Measurements from ENCODE around the gene PPP2R1B.

Gene PPP2R1B

DNA sequence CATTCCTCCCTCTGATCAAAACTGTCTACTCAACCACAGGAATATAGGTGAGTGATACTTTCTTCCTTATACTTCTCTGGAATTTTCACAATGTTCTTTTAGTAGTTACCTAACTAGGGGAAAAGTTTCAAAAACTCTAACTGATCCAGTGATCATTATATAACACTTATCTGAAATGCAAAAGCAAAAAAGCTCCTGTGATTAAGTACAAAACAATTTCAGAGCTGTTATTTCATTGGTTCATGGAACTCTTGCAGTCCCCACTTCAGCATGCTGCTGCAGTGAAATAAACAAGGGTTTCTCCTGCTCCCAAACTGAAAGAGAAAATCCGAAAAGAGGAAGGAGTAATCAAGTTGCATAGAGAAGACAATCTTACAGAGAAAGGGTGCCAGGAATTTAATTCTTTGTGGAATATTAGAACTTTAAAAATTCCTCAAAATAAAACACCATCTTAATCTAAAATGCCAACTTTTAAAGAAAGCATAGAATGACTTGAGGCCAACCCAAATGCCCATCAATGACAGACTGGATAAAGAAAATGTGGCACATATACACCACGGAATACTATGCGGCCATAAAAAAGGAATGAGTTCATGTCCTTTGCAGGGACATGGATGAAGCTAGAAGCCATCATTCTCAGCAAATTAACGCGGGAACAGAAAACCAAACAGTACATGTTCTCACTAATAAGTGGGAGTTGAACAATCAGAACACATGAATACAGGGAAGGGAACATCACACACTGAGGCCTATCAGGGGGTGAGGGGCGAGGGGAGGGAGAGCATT, 20.3 kb downstream of the PPP2R1B start:
- no peak for DNase-seq

DNA sequence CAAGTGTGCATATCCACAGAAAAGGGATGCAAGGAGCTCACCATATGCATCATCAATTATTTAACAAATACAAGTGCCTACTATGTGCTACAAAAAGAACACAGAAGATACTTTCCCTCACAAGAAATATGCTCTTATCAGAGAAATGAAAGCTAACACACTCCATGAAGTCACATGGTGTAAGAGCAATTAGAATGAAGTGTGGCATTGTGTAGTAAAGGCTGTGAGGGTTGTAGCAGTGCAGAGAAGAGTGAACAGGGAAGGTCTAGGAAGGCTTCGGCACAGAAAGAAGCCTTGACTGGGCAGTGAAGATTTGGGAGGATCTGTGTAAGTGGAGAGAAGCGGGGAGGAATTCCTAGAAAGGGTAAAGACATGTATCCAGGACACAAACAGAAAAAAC, 22.5 kb downstream of the PPP2R1B start:
- DNase-seq: no peak

DNA sequence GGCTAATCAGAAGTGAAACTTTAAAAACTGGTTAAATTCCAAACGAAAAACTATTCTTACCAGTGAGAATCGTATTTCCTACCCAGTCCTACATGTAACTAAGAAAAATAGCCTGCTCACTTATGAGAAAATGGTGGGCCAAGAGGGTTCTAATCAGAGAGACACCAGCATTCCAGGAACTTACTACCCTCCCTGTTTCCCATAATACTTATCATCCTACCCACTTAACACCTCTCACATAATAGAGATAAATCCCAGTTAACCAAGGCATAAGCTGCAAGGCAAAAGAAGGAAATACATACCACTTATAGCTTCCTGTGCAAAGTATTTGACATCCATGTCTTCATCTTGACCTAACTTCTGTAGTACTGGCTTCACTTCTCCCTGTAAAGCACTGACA, 24.4 kb downstream of the PPP2R1B start:
- DNase-seq: no peak

DNA sequence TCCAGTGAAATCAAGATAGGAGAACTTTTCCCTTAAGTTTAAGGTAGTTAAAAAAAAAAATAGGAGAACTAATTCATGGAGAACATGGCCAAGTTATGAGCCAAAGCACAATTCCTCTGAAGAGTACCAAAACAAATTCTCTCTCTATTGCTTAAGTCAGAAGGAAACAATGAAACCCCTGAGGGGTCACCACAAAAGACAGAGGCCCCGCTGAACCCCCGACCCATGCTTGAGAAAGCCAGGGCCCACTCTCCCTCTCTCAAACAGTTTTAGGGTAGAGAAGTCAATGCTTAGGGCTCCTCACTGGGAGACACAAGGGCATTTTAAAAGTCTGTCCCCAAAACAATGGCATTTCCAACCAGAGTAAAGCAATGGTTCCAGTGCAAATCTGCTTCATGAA, 26.9 kb downstream of the PPP2R1B start:
- DNase-seq: no peak

DNA sequence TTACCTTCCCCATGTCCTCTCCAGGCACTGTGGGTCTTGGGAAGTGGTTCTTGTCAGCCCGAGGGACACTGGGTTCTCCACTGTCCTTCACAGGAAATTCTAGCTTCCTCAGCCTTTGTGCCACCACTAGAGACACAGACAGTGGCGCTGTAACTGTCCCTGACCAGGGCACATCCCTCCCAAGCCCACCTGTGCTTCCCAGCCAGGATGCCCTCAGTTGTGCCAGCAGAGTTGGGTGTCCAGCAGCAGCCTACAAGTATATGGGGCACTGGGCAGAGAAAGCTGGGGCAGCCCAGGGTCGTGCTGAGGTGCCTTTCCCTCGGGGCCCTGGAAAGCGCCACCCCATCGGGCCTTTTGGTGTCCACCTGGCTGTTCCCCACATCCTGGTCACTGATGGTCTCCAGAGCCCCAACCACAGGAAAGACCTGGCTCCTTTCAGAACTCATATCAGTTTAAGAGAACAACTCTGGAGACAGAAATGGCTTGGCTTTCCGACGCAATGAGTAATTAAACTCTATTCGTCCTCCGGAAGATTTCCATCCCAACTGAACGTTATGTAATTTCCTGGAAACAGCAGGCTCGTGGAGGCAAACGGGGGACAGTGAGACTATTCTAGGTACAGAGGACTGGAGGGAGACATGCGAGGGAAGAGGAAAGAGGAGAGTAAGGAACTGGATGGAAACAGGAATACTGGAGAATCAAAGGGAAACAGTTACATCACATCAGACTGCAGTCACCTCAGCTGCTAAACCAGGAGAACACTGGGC, 28.6 kb downstream of the PPP2R1B start:
- DNase-seq: no peak

DNA sequence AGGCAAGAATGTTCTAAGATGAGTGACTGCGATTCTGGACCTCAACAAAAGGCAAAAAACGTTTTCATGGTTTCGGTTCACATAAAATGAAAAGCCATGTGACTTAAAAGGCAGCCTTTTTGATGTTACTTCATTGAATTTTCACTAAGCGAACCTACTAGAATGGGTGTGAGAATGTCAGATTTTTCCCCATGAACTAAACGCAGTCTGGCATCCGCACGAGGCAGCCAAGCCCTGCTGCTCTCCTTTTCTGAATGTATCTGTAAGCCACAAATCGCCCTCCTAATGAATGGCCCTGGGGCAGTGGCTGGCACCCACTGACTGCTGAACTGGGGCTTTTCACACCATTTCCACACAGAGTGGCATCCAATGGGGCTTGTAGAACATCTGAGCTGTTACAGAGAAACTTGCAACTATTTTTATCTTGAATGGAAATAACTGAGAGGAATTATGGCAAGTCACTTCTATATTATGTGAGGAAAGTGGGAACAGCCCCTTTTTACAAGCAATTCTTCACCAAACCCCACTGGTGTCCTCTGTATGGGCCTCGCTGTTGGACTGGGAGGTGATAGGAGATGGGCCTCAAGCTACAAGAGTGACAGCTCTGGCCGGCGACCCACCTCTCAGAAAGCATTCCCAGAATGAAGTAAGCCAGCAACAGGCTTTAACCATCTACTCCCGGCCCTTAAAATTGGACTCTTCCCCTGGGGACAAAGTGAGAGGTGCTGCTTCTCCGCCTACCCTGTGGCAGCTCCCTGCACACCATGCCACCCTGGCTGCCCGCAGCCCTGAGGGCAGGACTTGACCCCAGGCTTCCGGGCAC, 29.4 kb downstream of the PPP2R1B start:
- no peak for DNase-seq

DNA sequence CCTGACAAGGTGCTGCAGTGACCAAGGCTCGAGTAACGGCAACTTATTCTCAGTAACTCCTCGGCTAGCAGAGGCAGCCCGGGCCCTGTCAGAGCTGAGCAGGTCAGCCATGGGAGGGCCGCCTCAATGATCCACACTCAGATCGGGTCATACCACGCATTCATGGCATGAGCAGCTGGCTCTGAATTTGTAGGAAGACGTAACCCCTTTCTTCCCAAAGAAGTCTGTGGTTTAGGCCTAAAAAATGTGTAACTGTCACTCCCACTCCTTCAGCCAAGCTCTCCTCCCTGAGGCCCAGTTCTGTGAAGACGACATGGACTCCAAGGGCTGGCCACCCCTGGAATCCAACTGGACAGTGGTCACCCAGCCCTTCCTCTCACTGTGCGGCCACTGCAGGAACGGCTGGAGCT, 30.0 kb downstream of the PPP2R1B start:
- no peak for DNase-seq

DNA sequence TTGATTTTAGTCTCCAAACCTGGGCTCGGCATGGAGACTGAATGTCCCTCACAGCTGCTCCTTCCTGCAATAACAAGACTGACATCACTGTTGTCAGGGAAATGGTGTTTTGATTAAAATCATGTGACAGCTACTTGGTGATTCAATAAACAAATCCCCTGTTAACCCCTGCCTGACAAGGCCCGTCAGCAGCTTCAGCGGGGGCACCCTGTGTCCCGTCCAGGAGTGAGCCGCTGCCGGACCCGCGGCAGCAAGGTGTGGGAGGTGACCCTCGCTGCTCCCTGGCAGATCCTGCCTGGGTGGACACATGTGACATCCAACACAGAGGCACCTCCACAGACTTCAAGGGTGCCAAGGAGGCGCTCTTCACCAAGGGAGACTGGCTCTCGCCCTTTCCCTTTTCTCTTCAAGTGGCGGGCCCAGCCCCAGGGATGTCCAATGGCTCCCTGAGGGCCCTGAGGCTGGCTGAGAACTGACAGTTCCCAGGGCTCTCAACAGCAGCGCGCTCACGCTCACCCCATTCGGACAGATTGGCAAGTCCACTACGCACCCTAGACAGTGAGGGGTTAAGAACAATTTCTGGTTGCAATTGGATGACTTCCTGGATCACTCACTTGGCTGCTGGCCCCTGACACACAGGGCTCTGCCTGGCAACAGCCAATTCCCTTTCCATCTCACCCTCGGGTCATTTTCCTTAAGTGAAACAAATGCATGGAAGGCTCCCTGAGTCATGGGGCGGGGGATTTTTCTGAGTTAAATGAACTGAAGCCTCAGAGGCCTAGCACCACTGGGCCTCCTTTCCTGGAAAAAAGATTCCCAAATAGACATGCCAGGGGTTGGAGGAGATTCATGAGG, 30.7 kb downstream of the PPP2R1B start:
- DNase-seq: no peak

DNA sequence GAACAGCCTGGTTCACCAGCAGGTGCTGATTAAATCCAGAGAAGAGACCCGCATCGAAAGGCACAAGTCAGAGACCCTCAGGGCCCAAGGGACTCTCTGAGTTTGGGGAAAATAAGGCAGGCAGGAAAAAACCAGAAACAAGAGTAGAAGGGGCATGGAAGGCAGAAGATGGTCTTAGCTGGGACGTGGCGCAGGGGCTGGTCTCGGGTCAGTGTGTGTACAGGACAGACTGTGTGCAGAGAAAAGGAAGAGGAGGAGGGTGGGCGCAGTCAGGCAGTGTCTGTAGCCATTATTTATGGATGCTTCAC, 31.3 kb downstream of the PPP2R1B start:
- DNase-seq: no peak

DNA sequence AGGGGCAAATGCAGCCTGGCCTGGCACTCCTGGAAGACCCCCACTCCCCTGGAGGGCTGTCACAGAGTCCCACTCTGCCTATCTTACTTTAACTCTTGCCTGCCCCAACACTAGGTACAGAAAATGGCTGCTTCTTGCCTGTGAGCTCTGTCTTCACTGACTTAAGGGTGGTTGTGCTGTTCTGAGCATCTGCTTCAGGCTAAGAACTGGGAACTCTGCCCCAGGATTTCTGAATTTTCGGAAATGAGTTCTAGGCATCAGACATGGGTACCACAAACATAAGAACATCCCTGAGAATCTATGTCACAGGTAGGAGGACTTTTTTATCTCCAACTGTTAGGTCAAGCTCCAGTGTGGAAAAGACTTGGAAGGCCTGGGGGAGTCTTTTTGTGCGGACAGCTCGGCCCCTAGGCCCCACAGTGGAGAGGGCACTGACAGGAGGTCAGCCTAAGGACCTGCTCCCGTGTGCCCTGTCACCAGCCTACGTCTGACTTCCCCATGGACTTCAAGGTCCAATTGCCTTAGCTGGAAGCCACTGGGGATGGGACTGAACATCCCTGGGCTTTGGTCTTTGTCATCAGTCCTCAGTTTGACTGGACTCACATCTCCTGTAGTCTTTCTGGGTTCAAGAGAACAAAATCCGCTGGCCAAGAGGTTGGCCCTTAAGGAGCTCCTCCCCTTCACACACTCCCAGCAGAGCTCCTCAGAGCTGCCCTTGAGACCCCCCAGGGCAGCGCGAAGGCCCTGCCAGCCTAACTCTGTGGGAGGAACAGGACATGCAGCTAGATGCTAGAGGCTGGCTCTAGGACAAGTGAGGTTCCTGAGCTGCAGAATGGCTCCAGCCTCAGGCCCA, 31.9 kb downstream of the PPP2R1B start:
- no peak for DNase-seq

DNA sequence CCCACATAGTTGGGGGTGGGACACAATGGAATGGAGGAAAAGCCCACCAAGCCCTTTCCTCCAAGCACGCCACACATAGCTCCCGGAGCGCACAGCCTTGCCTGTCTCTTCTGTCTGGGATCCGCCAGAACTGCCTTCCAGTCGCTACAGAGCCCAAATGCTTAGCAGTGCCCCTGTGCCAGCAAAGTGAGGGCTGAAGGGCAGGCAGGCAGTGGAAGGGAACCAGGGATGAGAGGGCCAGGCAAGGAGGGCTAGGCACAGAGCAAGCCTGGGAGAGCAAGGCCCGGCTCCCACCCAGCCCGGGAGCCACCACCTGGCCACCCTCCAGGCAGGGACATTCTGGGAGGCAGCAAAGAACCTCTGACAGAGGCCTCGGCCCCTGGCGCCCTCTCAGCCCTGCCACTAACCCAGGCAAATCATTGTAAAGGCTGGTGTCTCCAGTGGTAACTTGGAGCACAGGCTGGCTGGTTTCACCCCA, 32.5 kb downstream of the PPP2R1B start:
- no peak for DNase-seq

DNA sequence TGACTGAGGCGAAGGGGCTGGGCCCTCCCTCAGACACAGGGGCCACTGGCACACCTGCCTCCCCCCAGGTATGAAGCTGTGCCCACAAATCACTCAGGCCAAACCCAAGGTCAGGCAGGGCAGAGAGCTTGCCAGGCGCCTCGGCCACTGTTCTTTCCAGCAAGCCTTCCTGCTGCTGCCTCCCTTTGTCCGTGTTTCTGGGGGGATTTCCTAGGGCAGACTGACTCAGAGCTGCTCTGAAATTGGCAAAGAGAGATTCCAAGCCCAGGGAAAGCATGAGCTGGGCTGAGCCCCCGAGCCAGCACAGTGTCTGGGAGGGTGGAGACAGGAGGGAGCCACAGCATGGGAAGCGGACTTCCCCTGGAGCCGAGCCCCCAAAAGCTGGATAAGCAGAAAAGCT, 33.2 kb downstream of the PPP2R1B start:
- no peak for DNase-seq

DNA sequence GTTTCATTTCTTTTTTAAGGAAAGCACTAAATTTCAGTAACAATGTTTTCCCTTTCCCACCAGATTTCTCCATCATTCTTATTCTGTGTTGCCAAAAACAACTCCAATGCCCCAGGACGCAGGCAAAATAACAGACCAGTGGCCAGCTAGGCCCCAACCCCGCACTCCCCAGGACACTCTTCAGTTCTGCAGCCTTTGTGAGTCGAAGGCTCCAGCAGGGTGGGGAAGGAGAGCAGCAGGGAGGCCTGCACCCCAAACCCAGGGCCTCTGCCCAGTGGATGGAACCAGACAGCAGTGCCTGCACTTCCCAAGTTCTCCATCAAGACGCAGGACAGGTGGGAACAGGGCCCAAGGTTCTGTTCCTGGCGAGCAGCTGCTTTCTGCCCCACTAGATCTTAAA, 34.4 kb downstream of the PPP2R1B start:
- DNase-seq: no peak

DNA sequence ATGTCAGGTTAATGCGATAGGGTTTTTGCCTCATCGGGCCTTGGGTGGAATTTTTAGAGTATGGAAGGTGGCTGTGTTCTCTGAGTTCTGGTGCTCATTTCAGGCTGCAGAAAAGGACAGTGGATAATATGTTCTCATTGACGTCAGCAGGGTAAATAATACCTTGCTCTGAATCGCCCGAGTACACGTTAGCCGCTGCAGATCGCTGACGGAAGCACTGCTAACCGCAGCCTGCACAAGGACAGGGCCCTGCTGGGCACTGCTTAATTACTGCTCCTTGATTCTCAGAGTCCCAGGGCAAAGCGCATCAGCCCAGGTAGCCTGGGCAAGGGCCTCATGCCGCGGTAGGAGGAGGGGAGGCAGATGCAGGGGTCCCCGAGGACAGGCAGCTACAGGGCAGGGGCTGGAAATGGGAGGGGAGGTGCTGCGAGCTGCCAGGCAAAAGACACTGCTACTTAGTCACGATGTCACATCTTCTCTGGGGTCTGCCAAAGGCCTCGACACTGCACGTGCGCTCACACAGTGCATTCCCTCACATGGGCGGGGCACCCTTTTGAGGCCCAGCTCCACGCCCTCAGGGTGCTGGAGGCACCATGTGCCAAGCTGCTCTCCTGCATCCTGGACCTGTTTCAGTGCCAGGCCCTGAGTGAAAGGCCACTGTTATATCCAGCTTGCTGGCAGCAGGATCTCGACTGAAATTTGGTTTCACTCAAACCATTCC, 35.2 kb downstream of the PPP2R1B start:
- DNase-seq: no peak

DNA sequence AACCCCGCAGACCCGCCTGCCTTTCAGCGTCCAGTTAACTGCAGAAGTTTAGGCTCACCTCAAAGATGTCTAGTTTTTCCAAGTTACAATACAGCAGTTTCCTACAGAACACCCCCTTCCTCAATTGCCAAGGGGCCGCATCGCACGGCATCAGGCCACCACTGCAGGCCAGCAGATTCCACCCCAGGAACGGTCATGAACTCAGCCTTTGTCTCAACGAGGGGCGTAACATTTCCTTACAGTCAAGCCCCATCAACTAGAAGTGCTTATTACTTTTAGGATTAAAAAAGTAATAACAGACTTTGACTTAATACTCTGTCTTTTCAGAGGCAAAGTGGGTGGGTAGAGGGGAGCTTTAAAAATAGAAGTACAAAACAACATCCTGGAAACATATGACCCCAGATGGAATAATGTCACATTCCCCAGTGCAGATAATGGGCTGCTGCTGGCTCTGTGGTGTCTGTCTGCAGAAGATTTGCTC, 36.3 kb downstream of the PPP2R1B start:
- no peak for DNase-seq

DNA sequence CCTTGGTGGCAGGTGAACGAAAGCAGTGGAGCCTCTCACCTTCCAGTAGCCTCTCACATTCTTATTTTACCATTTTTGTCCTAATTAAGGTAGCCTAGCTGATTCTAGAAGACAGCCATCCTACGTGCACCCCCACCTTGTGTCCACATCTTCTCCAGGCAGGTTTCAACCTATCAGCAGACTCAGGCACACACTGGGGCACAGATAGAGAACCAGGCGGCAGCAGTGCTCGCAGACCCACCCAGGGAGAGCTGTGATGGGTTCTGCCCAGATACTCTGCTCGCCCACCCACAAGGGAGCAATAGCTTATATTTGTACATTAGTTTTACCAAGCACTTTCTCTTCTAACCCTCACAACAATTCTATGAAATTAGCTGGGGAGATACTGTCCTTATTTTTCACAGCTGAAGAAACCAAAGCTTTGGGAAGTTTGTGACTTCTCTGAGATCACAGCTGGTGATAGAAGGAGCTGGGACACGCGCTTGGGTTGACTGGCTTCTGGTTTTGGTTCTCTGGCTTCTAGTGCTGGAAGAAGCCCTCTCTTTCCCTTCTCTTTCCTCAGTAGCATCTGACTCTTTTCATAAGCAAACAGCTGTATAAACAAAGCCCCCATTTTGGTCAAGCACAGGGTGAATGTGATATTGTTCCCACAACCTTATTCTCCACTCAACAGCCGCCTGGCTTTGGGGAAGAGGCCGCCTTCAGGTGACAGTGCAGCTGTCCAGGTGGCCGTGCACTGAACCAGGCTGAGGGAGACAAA, 36.9 kb downstream of the PPP2R1B start:
- no peak for DNase-seq

DNA sequence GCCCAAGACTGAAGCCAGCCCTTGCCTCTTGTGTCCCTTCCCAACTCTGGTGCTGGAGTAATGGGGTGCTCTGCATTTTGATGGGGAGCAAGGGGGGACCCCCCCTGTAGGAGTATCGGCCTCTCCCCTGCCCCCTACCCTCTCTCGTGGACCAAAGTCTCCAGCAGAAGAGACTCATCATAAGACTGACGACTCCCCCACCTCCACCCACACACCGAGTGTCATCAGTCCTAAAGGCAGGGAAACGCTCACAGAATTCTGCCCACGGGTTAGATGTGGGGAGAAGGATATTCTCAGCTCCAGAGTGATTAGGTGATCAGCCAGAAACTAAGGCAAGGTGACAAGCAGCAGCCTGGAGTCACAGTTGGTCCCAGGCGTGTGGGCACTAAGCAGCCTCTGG, 38.8 kb downstream of the PPP2R1B start:
- no peak for DNase-seq

DNA sequence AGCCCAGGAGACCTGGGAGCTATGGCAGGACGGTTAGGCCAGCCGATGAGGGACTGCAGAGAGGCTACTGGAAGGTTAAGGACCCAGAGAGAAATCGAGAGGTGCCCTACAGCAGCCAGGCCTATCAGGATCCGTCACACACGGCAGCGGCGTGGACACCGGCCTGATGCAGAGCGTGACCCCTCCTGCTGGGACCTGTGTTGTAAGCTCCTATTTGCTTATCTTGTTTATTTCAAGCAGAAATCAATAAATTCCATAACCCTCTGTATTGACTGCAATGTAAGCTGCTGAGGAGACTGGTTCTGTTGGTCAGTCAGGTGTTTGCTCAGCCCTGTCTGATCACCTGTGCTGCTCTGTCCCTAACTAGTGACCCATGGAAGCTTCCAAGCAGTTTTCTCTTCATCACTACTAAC, 39.9 kb downstream of the PPP2R1B start:
- DNase-seq: no peak

DNA sequence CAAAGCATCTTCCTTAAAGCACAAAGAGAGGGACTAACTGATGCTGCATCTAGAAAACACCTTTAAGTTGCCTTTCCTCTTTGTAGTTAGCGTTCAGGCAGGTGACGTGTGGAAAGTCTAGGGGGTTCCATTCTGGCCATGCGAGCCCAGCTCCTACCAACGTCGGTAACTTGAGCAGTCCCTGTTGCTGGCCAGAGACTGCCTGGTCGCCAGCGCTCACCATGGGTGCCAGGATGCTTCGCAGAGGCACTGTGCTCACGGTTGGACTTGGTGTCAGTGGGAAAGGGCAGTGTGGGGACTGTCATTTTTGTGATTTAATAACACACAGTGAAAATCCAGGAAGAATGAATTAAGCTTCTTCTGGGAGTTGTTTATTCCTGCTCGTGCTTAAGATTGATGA, 40.6 kb downstream of the PPP2R1B start:
- DNase-seq: no peak

DNA sequence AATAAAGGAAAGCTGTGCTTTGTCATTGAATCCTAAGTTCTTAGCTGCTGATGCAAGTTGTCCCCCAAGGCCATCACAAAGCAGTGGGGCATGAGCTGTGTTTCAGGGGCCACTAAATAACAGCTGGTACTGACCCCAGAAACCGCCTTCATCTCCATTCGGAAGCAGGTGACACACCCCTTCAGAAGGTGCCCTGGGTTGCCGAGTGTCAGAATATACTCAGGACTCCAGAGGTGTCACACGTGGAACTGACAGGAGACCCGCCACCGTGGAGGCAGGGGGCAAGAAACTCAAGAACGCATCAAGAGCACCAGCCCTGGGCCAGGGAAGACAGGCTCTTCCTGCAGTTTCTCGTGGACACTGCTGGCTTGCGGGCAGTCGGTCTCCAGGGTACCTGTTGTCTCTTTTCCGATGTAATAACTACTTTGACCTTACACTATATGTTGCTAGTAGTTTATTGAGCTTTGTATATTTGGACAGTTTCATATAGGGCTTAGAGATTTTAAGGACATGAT, 41.5 kb downstream of the PPP2R1B start:
- DNase-seq: no peak

All from activated naive CD4-positive, alpha-beta T cell treated with anti-CD3 and anti-CD28 coated beads, Interleukin-2, amount 50 U/mL, for 16 hours (primary cell).